HL-60 (cell line): ENCODE results near the gene SBK3.
"Not testable (repeated sequence)": the region's sequence is repeated elsewhere in the genome, so short reads cannot be mapped to it uniquely, and the experiment has no call there.

Source experiments
- DNase-seq, 2 experiments: peaks; one replicate each; pipeline ENCODE4 v3.0.0-alpha.2; 2010 to 2020; ENCODE audit warnings: low read depth in 1 of 2, low spot score in 1 of 2
- H3K27ac ChIP-seq: fragments of 250-450 bp; sonication (Bioruptor Pico); replicated peaks from 2 replicates; pipeline ENCODE4 v1.5.1; 2020; ENCODE audit warnings: mild to moderate bottlenecking, moderate library complexity
- H3K27me3 ChIP-seq: fragments of 250-450 bp; sonication (Bioruptor Pico); 2 replicates; pipeline ENCODE4 v1.5.1; 2021; ENCODE audit warnings: mild to moderate bottlenecking, moderate library complexity; ENCODE audit not compliant: insufficient read depth, poor library complexity, severe bottlenecking
- H3K4me3 ChIP-seq: replicated peaks from 2 replicates; pipeline ENCODE4 v1.5.1; 2011; ENCODE audit warnings: mild to moderate bottlenecking, control low read depth, low read length; ENCODE audit not compliant: insufficient read depth
- GABPA ChIP-seq: IDR thresholded peaks from 2 replicates; pipeline ENCODE4 v1.6.1; 2012; ENCODE audit warnings: low read depth
- POLR2AphosphoS5 ChIP-seq: IDR thresholded peaks from 2 replicates; pipeline ENCODE4 v1.6.1; 2012; ENCODE audit warnings: low read depth
- REST ChIP-seq: IDR thresholded peaks from 2 replicates; pipeline ENCODE4 v1.6.1; 2012; ENCODE audit warnings: low read depth; ENCODE audit not compliant: insufficient replicate concordance
- SPI1 ChIP-seq: IDR thresholded peaks from 2 replicates; pipeline ENCODE4 v1.6.1; 2012; ENCODE audit warnings: low read depth, mild to moderate bottlenecking, borderline replicate concordance
- TF ChIP-seq, protein P1 (sequence below): IDR thresholded peaks from one replicate; pipeline ENCODE4 v1.5.1; 2011; ENCODE audit warnings: low read length, control low read depth, inconsistent platforms; ENCODE audit not compliant: insufficient read depth

Gene SBK3

GRCh38 chr19:55578031-55578760, 32.9 kb upstream of the SBK3 start:
- no peak for TF ChIP-seq SPI1
- TF ChIP-seq REST = no peak
- TF ChIP-seq, protein P1, sequence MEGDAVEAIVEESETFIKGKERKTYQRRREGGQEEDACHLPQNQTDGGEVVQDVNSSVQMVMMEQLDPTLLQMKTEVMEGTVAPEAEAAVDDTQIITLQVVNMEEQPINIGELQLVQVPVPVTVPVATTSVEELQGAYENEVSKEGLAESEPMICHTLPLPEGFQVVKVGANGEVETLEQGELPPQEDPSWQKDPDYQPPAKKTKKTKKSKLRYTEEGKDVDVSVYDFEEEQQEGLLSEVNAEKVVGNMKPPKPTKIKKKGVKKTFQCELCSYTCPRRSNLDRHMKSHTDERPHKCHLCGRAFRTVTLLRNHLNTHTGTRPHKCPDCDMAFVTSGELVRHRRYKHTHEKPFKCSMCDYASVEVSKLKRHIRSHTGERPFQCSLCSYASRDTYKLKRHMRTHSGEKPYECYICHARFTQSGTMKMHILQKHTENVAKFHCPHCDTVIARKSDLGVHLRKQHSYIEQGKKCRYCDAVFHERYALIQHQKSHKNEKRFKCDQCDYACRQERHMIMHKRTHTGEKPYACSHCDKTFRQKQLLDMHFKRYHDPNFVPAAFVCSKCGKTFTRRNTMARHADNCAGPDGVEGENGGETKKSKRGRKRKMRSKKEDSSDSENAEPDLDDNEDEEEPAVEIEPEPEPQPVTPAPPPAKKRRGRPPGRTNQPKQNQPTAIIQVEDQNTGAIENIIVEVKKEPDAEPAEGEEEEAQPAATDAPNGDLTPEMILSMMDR = no peak
- TF ChIP-seq GABPA = no peak
- no peak for TF ChIP-seq POLR2AphosphoS5
- no peak overlapping the region for H3K27ac ChIP-seq
- H3K27me3 ChIP-seq = no peaks in the 10 kb centered on the region
- no peak overlapping the region for H3K4me3 ChIP-seq
- no peak for DNase-seq

DNA sequence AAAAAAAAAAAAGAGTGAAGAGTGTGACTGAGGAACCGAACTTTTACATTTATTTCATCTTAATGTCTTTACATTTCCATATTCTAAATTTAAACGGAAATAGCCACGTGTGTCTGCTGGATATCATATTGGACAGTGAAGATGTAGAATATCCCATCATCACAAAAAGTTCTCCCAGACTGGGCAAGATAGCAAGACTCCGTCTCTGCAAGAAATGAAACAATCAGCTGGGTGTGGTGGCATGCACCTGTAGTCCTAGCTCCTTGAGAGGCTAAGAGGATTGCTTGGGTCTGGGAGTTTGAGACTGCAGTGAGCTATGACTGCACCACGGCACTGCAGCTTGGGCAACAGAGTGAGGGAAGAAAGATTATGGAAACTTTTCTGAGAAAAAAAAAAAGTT, 31.4 kb upstream of the SBK3 start:
- TF ChIP-seq SPI1 (no peak), GABPA (no peak), POLR2AphosphoS5 (no peak), REST (no peak)
- TF ChIP-seq, protein P1 = no peak
- DNase-seq = no peak
- Histone ChIP-seq H3K27ac (no peak overlapping the region), H3K4me3 (no peak overlapping the region), H3K27me3 (no peaks in the 10 kb centered on the region)

DNA sequence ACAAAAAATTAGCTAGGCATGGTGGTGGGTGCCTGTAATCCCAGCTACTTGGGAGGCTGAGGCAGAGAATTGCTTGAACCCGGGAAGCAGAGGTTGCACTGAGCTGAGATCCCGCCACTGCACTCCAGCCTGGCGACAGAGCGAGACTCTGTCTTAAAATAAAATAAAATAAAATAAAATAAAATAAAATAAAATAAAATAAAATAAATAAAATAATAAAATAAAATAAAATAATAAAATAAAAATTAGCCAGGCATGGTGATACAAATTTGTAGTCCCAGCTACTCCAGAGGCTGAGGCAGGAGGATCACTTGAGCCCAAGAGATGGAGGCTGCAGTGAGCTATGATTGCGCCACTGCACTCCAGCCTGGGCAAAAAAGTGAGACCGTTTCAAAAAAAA, 28.6 kb upstream of the SBK3 start:
- not testable (repeated sequence) for DNase-seq, H3K27me3 ChIP-seq, H3K27ac ChIP-seq, H3K4me3 ChIP-seq

DNA sequence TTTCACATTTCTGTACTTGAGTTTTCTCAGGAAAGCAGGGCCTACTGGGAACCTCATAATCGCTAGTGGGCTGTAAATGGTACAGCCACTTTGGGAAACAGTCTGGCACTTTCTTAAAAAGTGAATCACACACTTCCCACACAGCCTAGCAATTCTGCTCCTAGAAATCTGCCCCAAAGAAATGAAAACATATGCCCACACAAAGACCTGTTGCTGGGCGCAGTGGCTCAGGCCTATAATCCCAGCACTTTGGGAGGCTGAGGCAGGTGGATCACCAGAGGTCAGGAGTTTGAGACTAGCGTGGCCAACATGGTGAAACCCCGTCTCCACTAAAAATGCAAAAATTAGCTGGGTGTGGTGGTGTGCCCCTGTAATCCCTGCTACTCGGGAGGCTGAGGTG, 24.1 kb upstream of the SBK3 start:
- not testable (repeated sequence) for H3K27me3 ChIP-seq, H3K4me3 ChIP-seq, H3K27ac ChIP-seq, DNase-seq

DNA sequence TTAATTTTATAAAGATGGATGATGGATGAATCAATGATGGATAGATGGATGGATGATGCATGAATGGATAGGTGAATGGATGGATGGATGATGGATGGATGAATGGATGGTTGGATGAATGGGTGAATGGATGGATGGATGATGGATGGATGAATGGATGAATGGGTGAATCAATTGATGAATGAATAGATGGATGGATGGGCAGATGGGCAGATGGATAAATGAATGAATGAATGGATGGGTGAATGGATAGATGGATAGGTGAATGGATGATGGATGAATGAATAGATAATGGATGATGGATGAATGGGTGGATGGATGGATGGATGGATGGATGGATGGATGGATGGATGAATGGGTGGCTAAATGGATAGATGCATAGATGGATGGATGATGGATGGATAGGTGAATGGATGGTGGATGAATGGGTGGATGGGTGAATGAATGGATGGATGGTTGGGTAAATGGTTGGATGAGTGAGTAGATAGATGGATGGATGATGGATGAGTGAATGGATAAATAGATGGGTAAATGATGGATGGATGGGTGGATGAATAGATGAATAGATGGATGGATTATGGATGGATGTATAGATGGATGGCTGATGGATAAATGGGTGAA, 22.5 kb upstream of the SBK3 start:
- Histone ChIP-seq H3K27me3 (no peaks in the 10 kb centered on the region), H3K4me3 (no peak overlapping the region), H3K27ac (no peak overlapping the region)
- no peak for DNase-seq
- no peak for TF ChIP-seq SPI1
- no peak for TF ChIP-seq REST
- TF ChIP-seq, protein P1 = no peak
- TF ChIP-seq GABPA = no peak
- no peak for TF ChIP-seq POLR2AphosphoS5
